ENCODE results near the gene TRMT61A.

Gene TRMT61A

DNA sequence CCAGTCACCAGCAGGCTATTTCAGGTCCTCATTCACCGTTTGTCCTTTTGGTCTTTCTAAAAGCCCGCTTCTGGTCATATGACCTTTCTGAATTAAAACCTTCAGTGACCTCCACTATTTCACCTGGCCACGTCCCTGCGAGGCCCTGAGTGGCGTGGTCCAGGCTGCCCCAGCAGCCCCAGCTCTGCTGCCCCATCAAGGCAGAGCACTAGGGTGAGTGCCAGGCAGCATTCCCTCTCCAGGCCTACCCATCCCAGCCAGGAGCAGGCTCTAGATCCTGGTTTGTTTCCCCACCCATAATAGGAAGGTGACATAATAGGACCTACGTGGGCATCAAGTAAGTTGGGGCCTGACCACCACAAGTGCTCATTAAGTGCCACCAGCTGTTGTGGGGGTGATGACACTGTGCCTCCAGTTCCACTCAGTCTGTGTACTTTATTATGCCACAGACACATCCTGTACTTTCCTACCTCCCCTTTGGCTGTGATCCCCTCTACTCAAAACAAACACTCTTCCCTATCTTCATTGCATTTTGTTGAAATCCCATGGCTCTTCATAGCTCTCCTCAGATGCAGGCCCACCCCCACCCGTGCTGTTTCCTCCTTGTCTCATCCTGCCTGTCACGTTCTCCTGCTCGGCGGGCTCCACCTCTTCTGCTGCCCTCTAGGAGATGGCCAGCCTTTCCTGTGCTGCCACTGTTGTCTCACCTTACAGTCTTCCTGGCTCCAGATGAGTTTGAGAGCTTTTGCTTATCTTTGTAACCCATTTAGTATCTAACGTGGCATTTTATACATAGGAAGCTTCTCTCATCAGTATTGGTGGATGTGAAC lies 27.7 kb upstream of the TRMT61A start:
- H3K27ac ChIP-seq, result no peak overlapping the region
- no peak for TF ChIP-seq ZFX (IDR thresholded peaks at IDR 0.05)
- TF ChIP-seq, protein P1, sequence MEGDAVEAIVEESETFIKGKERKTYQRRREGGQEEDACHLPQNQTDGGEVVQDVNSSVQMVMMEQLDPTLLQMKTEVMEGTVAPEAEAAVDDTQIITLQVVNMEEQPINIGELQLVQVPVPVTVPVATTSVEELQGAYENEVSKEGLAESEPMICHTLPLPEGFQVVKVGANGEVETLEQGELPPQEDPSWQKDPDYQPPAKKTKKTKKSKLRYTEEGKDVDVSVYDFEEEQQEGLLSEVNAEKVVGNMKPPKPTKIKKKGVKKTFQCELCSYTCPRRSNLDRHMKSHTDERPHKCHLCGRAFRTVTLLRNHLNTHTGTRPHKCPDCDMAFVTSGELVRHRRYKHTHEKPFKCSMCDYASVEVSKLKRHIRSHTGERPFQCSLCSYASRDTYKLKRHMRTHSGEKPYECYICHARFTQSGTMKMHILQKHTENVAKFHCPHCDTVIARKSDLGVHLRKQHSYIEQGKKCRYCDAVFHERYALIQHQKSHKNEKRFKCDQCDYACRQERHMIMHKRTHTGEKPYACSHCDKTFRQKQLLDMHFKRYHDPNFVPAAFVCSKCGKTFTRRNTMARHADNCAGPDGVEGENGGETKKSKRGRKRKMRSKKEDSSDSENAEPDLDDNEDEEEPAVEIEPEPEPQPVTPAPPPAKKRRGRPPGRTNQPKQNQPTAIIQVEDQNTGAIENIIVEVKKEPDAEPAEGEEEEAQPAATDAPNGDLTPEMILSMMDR (conservative IDR thresholded peaks at IDR 0.05), result no peak

DNA sequence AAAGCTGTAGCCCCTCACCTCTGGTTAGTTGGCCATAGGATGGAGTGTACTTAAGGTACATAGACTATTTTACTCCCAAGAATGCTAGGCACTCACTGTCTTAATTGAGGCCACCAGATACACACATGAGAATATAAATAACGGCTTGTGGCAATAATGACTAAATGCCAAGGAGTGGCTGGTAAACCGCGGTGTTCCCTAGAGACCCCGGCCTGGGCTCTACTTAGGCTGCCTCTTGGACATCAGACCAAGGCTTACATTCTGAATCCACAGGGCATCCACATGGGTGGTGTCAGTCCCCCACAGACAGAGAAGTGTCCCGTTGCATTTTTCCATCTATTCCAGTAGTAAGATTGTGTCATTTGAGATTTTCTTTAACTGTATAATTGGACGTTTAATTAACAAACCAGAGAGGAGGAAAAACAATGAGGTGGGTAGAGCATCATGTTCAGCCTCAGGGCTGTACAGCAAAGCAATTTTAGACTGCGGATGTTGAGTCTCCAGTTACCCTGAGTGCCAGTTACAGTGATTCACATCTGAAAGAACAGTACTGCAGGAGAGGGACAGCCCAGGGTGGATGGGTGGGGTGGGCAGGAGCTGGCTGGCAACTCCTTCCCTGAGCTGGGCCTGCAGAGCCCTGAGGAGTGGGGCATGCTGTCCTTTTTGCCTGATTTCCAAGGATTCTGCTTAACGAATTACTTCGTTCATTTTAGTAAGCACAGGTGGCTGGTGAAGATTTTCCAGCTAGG lies 26.9 kb upstream of the TRMT61A start:
- H3K27ac ChIP-seq, result no peak overlapping the region
- TF ChIP-seq ZFX (IDR thresholded peaks at IDR 0.05), result no peak
- TF ChIP-seq, protein P1 (conservative IDR thresholded peaks at IDR 0.05), result no peak

DNA sequence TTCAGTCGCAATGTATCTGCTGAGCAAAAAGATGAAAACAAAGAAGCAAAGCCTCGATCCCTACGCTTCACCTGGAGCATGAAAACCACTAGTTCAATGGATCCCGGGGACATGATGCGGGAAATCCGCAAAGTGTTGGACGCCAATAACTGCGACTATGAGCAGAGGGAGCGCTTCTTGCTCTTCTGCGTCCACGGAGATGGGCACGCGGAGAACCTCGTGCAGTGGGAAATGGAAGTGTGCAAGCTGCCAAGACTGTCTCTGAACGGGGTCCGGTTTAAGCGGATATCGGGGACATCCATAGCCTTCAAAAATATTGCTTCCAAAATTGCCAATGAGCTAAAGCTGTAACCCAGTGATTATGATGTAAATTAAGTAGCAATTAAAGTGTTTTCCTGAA lies 26.1 kb upstream of the TRMT61A start:
- TF ChIP-seq, protein P1 (conservative IDR thresholded peaks at IDR 0.05), result no peak
- TF ChIP-seq ZFX (IDR thresholded peaks at IDR 0.05), result no peak
- no peak overlapping the region for H3K27ac ChIP-seq

DNA sequence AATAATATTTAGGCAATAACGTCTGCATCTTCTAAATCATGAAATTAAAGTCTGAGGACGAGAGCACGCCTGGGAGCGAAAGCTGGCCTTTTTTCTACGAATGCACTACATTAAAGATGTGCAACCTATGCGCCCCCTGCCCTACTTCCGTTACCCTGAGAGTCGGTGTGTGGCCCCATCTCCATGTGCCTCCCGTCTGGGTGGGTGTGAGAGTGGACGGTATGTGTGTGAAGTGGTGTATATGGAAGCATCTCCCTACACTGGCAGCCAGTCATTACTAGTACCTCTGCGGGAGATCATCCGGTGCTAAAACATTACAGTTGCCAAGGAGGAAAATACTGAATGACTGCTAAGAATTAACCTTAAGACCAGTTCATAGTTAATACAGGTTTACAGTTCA lies 25.7 kb upstream of the TRMT61A start:
- H3K27ac ChIP-seq, result no peak overlapping the region
- TF ChIP-seq, protein P1 (conservative IDR thresholded peaks at IDR 0.05), result no peak
- no peak for TF ChIP-seq ZFX (IDR thresholded peaks at IDR 0.05)

DNA sequence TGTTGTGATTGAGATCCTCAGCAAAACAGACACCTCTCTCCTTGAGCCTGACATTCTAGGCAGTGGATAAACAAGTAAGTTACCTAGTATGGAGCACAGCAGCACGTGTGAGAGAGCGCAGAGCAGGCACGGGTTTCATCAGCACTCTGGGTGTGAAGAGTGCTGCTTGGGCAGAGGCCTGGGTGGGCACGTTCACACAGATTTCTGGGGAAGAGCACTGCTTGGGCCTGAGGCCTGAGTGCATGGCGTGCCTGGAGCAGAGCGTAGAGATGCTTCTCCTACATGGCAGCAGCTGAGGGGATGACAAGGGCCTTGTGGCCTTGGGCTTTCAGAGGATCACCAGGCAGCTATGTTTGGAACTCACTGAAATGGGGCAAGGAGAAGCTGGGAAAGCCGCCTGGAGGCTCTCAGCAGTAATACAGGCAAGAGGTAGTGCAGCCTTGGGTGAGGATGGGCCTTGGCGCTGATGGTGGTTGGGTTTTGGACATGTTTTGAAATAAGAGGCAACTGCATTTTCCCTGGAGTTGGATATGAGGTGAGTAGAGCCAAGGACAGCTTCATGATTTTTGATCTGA lies 23.9 kb upstream of the TRMT61A start:
- no peak for TF ChIP-seq ZFX (IDR thresholded peaks at IDR 0.05)
- TF ChIP-seq, protein P1 (conservative IDR thresholded peaks at IDR 0.05), result no peak

DNA sequence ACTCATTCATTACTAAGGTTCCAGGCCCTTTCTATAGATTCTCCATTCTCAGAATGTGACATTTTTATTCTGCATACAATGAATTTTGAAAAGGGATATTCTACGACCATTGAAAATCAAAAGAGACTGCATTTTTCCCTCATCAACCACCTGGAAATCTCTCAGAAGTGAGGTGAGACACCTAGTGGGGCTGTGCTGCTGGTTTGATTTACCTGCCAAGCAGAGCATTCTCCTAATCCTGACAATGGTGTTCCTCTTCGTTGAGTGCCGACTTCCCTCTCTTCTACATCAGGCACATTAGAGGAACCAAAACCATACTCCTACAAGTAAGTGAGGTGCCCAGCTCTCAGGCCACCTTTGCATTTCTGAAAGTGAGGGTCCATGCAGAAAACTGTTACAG lies 21.2 kb upstream of the TRMT61A start:
- no peak for TF ChIP-seq ZFX (IDR thresholded peaks at IDR 0.05)
- TF ChIP-seq, protein P1 (conservative IDR thresholded peaks at IDR 0.05), result no peak
- no peak overlapping the region for H3K27ac ChIP-seq

More for the DNA sequence above, 23.9 kb upstream of the TRMT61A start:
- no peak overlapping the region for H3K27ac ChIP-seq

All from C4-2B (cell line).